HG03025 (cell line): ENCODE data around the gene RSRC1.
A peak's percentile ranks its signal among the peaks of the same experiment; 100 is the strongest.
"Not testable (repeated sequence)": the region's sequence is repeated elsewhere in the genome, so short reads cannot be mapped to it uniquely, and the experiment has no call there.

Experiments
- ATAC-seq: cut with Tn5 transposase; IDR thresholded peaks from one replicate; pipeline ENCODE4 v1.9.1; 2021; ENCODE audit warnings: mild to moderate bottlenecking, moderate library complexity; ENCODE audit not compliant: unreplicated experiment, low FRiP score

Gene RSRC1

GRCh38 chr3:158109804-158110657, at the start of gene RSRC1:
TSS of gene RSRC1 (plus strand) at chr3:158110089. CDS start at chr3:158122105, 12,016 bp downstream.
- peak; percentile 71 for ATAC-seq

GRCh38 chr3:158065574-158065973, 44.3 kb upstream of the RSRC1 start:
- not testable (repeated sequence) for ATAC-seq

- no peak for ATAC-seq
These were observed 37.1 kb upstream of the RSRC1 start for GRCh38 chr3:158072790-158073189.

GRCh38 chr3:158074591-158074990, 35.3 kb upstream of the RSRC1 start:
- ATAC-seq: no peak

GRCh38 chr3:158079599-158079998, 30.3 kb upstream of the RSRC1 start:
- ATAC-seq: no peak

GRCh38 chr3:158084651-158085050, 25.2 kb upstream of the RSRC1 start:
- ATAC-seq: no peak

GRCh38 chr3:158085358-158085757, 24.5 kb upstream of the RSRC1 start:
- ATAC-seq: no peak

GRCh38 chr3:158085931-158086330, 24.0 kb upstream of the RSRC1 start:
- no peak for ATAC-seq

- no peak for ATAC-seq
These were observed 23.5 kb upstream of the RSRC1 start for GRCh38 chr3:158086361-158086760.

GRCh38 chr3:158086776-158087175, 23.1 kb upstream of the RSRC1 start:
- ATAC-seq: no peak

GRCh38 chr3:158091531-158091930, 18.4 kb upstream of the RSRC1 start:
- no peak for ATAC-seq

GRCh38 chr3:158093526-158093925, 16.4 kb upstream of the RSRC1 start:
- no peak for ATAC-seq

GRCh38 chr3:158094235-158095110, 15.4 kb upstream of the RSRC1 start:
- peak; percentile 57 for ATAC-seq

GRCh38 chr3:158095111-158095813, 14.6 kb upstream of the RSRC1 start:
- no peak for ATAC-seq

GRCh38 chr3:158095814-158096704, 13.8 kb upstream of the RSRC1 start:
- ATAC-seq: no peak

- ATAC-seq: no peak
These were observed 12.8 kb upstream of the RSRC1 start for GRCh38 chr3:158097081-158097592.

GRCh38 chr3:158097593-158098308, 12.1 kb upstream of the RSRC1 start:
- ATAC-seq: peak; percentile 83

GRCh38 chr3:158098309-158098639, 11.6 kb upstream of the RSRC1 start:
- no peak for ATAC-seq

GRCh38 chr3:158098834-158099424, 11.0 kb upstream of the RSRC1 start:
- no peak for ATAC-seq
